GM12878 (cell line): ENCODE data around the gene PDGFD. TPM values are rescaled to one million over a fixed set of nuclear protein-coding genes. Genes with fewer than 3 reads are reported as not detected.

Source experiments
- ATAC-seq: fragments of 200-7000 bp; cut with Tn5 transposase; 3 replicates; pipeline ENCODE4 v1.9.1; 2020; ENCODE audit warnings: mild to moderate bottlenecking, moderate library complexity
- BruUV-seq: library from RNA; stranded (reverse); fragments of 400-500 nt; replicated peaks from 2 replicates; lab custom pipeline; 2021; lab: Mats Ljungman, UMichigan
- CTCF ChIA-PET: fragments of 300-600 bp; sonication (Branson Sonifier 250); formaldehyde crosslinking; extraction: SDS; loops from one replicate; lab custom pipeline; 2021; ENCODE audit warnings: inconsistent platforms; lab: Yijun Ruan, JAX
- POLR2A ChIA-PET: fragments of 350-600 bp; formaldehyde crosslinking; extraction: SDS; loops from one replicate; lab custom pipeline; 2021; ENCODE audit warnings: inconsistent platforms; lab: Charles Lee
- RAD21 ChIA-PET: fragments of 300-600 bp; sonication (Branson Sonifier 250); formaldehyde crosslinking; loops from one replicate; lab custom pipeline; 2023; ENCODE audit warnings: antibody characterized with exemption; ENCODE audit not compliant: unreplicated experiment; lab: Charles Lee
- SMC1A ChIA-PET: fragments of 300-600 bp; sonication (Branson Sonifier 250); formaldehyde crosslinking; loops from one replicate; lab custom pipeline; 2023; ENCODE audit not compliant: unreplicated experiment, uncharacterized antibody; lab: Charles Lee
- DNase-seq: peaks from one replicate; pipeline ENCODE4 v3.0.0-alpha.2; 2011; ENCODE audit warnings: low read depth, low spot score
- FAIRE-seq: peaks from 3 replicates; lab custom pipeline; 2011; peaks lifted over from hg19 to GRCh38; lab: Jason Lieb, UNC
- H2AFZ ChIP-seq: 2 replicates; pipeline ENCODE4 v1.6.0; 2011; ENCODE audit warnings: low read depth, low read length, control low read depth; ENCODE audit not compliant: control insufficient read depth
- H3K27ac ChIP-seq: 2 replicates; pipeline ENCODE4 v1.5.1; 2011; ENCODE audit warnings: control low read depth; ENCODE audit not compliant: control insufficient read depth, insufficient read depth
- H3K27me3 ChIP-seq, 2 experiments: replicated peaks in 1 of 2; 2 replicates each; pipeline versions ENCODE4 v1.6.0 to v1.6.1; 2011; ENCODE audit warnings: low read length in 1 of 2; ENCODE audit not compliant: control insufficient read depth in 2 of 2, insufficient read depth in 2 of 2
- H3K36me3 ChIP-seq, 2 experiments: 2 replicates each; pipeline ENCODE4 v1.5.1; 2011; ENCODE audit warnings: low read length in 1 of 2; ENCODE audit not compliant: control insufficient read depth in 2 of 2, insufficient read depth in 2 of 2
- H3K4me1 ChIP-seq: 2 replicates; pipeline ENCODE4 v1.6.1; 2011; ENCODE audit warnings: mild to moderate bottlenecking, low read length, moderate library complexity, mixed read lengths; ENCODE audit not compliant: control insufficient read depth, insufficient read depth
- H3K4me2 ChIP-seq: 2 replicates; pipeline ENCODE4 v1.6.0; 2011; ENCODE audit warnings: control low read depth; ENCODE audit not compliant: control insufficient read depth, insufficient read depth
- H3K4me3 ChIP-seq: fragments of 200-600 bp; sonication (generic); 2 replicates; pipeline ENCODE4 v1.5.1; 2016
- H3K79me2 ChIP-seq: 2 replicates; pipeline ENCODE4 v1.6.0; 2011; ENCODE audit warnings: low read length; ENCODE audit not compliant: control insufficient read depth, insufficient read depth
- H3K9ac ChIP-seq: 2 replicates; pipeline ENCODE4 v1.8.0; 2011; ENCODE audit warnings: low read length, control low read depth, mixed read lengths; ENCODE audit not compliant: control insufficient read depth, insufficient read depth
- H3K9me3 ChIP-seq: replicated peaks from 3 replicates; pipeline ENCODE4 v1.5.1; 2011; ENCODE audit warnings: mild to moderate bottlenecking, low read length; ENCODE audit not compliant: control insufficient read depth, insufficient read depth
- H4K20me1 ChIP-seq: 2 replicates; pipeline ENCODE4 v1.6.0; 2011; ENCODE audit not compliant: control insufficient read depth, insufficient read depth
- CHD4 ChIP-seq: fragments of 200-600 bp; sonication (generic); IDR thresholded peaks from 2 replicates; pipeline ENCODE4 v1.6.1; 2016; ENCODE audit warnings: mild to moderate bottlenecking
- HDAC2 ChIP-seq: fragments of 200-600 bp; sonication (generic); IDR thresholded peaks from 2 replicates; pipeline ENCODE4 v1.6.1; 2017
- HSF1 ChIP-seq: fragments of 150-350 bp; IDR thresholded peaks from 2 replicates; pipeline ENCODE4 v1.6.1; 2014; ENCODE audit warnings: mild to moderate bottlenecking, low read depth, low read length
- IRF3 ChIP-seq: fragments of 450-650 bp; IDR thresholded peaks from 2 replicates; pipeline ENCODE4 v1.6.1; 2014; ENCODE audit warnings: mild to moderate bottlenecking
- IRF5 ChIP-seq: fragments of 450-650 bp; IDR thresholded peaks from 2 replicates; pipeline ENCODE4 v1.6.1; 2017; ENCODE audit warnings: borderline replicate concordance
- KDM1A ChIP-seq: fragments of 200-600 bp; sonication (generic); IDR thresholded peaks from 2 replicates; pipeline ENCODE4 v1.6.1; 2016; ENCODE audit warnings: borderline replicate concordance
- SMAD1 ChIP-seq: fragments of 450-650 bp; IDR thresholded peaks from 2 replicates; pipeline ENCODE4 v1.6.1; 2018; ENCODE audit warnings: mild to moderate bottlenecking, low read depth; ENCODE audit not compliant: partially characterized antibody
- SRF ChIP-seq, 2 experiments: IDR thresholded peaks; 2 replicates each; pipeline ENCODE4 v1.6.1; 2011; ENCODE audit warnings: low read depth in 2 of 2, low read length in 2 of 2, mild to moderate bottlenecking in 1 of 2, moderate library complexity in 1 of 2
- SUPT20H ChIP-seq: IDR thresholded peaks from 2 replicates; pipeline ENCODE4 v1.6.1; 2011; ENCODE audit warnings: low read depth, mild to moderate bottlenecking, low read length, moderate library complexity, borderline replicate concordance; ENCODE audit not compliant: control insufficient read depth
- TCF3 ChIP-seq: IDR thresholded peaks from 2 replicates; pipeline ENCODE4 v1.6.1; 2012; ENCODE audit warnings: low read depth, mild to moderate bottlenecking, low read length, borderline replicate concordance; ENCODE audit not compliant: insufficient read depth
- TCF7 ChIP-seq: IDR thresholded peaks from 2 replicates; pipeline ENCODE4 v1.6.1; 2014; ENCODE audit warnings: antibody characterized with exemption, borderline replicate concordance
- ZBTB40 ChIP-seq: fragments of 450-650 bp; IDR thresholded peaks from 2 replicates; pipeline ENCODE4 v1.6.1; 2016; ENCODE audit warnings: mild to moderate bottlenecking, moderate library complexity, borderline replicate concordance
- WGBS: methylation state at CpG from one replicate; pipeline ENCODE4 v1.1.6; 2016; ENCODE audit warnings: low lambda C conversion rate; ENCODE audit not compliant: insufficient replicate concordance, insufficient coverage; ENCODE audit errors: missing lambda C conversion rate; 5-methylcytosine and 5-hydroxymethylcytosine counted together
- in situ Hi-C: fragments of 300-500 bp; cut with MboI; formaldehyde crosslinking; loops from 9 replicates; pipeline ENCODE4 v1.14.3; 2018; ENCODE audit warnings: mixed read lengths
- intact Hi-C: fragments of 100-400 bp; cut with micrococcal nuclease; formaldehyde crosslinking; loops from one replicate; pipeline ENCODE4 v1.14.2; 2022; ENCODE audit not compliant: unreplicated experiment
- polyA plus RNA-seq, 11 experiments: library from polyadenylated mRNA; depleted of rRNA in 4 of 11; unstranded in 6 of 11; stranded (reverse) in 5 of 11; fragments of >200 nt; fragmentation: Nextera tagmentation in 4 of 11; fragmentation: Illumina TruSeq in 1 of 11; extraction: Ambion mirVana in 4 of 11; extraction: Trizol in 1 of 11; gene quantifications; 1 replicate in 1 of 11; 2 replicates in 10 of 11; pipeline versions ENCODE4 v1.2.1 to v1.2.3, GENCODE V29; 2011 to 2016; ENCODE audit warnings: inconsistent platforms in 2 of 11, missing spikeins in 2 of 11, low read depth in 1 of 11
- total RNA-seq, 4 experiments: library from RNA; depleted of rRNA in 3 of 4; stranded (reverse); fragments of >200 nt in 3 of 4; fragmentation: Illumina TruSeq in 1 of 4; extraction: Trizol in 1 of 4; gene quantifications; 2 replicates each; pipeline versions ENCODE4 v1.2.1 to v1.2.3, GENCODE V29; 2013 to 2021

Gene PDGFD
- total and polyA plus RNA-seq, 10 of the 15 experiments (the other 5 are each of a cell fraction or from before 2014, with no cell fraction given) = 0.05 to 0.13 TPM; not detected in 8

- TF ChIP-seq IRF5 (no peak), CHD4 (no peak), IRF3 (no peak)
These were observed 202.9 kb downstream of the PDGFD start (continued) for GRCh38 chr11:103961010-103961409.

GRCh38 chr11:103960108-103960507 lies 203.8 kb downstream of the PDGFD start:
- ChIA-PET CTCF (no interaction called here), SMC1A (interaction anchor here (1.5 to 4.0 kb wide), 4 partner anchors 8 to 86 kb away, joined by 4 to 28 read pairs (median 12); no protein-coding TSS in a partner anchor), POLR2A (no interaction called here), RAD21 (no interaction called here)
- H3K4me2 ChIP-seq = no peak overlapping the region
- WGBS = 97% methylated on average over 2 of the region's 2 CpGs
- FAIRE-seq (no peak), ATAC-seq (no peak), DNase-seq (no peak)
- H3K27me3 ChIP-seq = no peaks in the 10 kb centered on the region
- peaks cover 11% of the 10 kb centered on the region; the same call in 1 of the 2 replicates for H3K4me1 ChIP-seq
- H2AFZ ChIP-seq = no peak overlapping the region
- no peak overlapping the region for H3K9ac ChIP-seq
- H3K27ac ChIP-seq = no peak overlapping the region
- in situ Hi-C loops (no loop called here), intact Hi-C loops (no loop called here)
- no peaks in the 10 kb centered on the region for H4K20me1 ChIP-seq
- no peak overlapping the region for H3K4me3 ChIP-seq
- no TSS peak for BruUV-seq
- no peaks in the 10 kb centered on the region for H3K79me2 ChIP-seq
- no peaks in the 10 kb centered on the region for H3K36me3 ChIP-seq
- peaks cover 1% of the 10 kb centered on the region; the same call in 2 of the 3 replicates for H3K9me3 ChIP-seq
- TF ChIP-seq KDM1A (no peak), SMAD1 (no peak), HDAC2 (no peak), ZBTB40 (no peak), CHD4 (no peak), SUPT20H (no peak), TCF3 (no peak), SRF (IDR thresholded peaks at IDR 0.05; ENCODE audit: low read depth in 2 of 2, low read length in 2 of 2) (no peak), TCF7 (no peak), HSF1 (no peak)
